Fibroblast of the aortic adventitia (primary cell): Measurements from ENCODE around the gene HVCN1. TPM values are rescaled to one million over a fixed set of nuclear protein-coding genes. Genes with fewer than 3 reads are reported as not detected.

Source experiments
- DNase-seq: peaks from one replicate; pipeline ENCODE4 v3.0.0-alpha.2; 2010; ENCODE audit warnings: low read depth
- H3K4me3 ChIP-seq: 2 replicates; pipeline ENCODE4 v1.5.1; 2011; ENCODE audit warnings: low read depth, mild to moderate bottlenecking, control low read depth, low read length, moderate library complexity
- total RNA-seq: library from RNA; depleted of rRNA; stranded (reverse); fragments of >200 nt; gene quantifications from 2 replicates; pipeline ENCODE4 v1.2.3, GENCODE V29; 2012; ENCODE audit warnings: low replicate concordance
- TF ChIP-seq, protein P1 (sequence below): IDR thresholded peaks from 2 replicates; pipeline ENCODE4 v1.5.1; 2011; ENCODE audit warnings: mild to moderate bottlenecking, low read length, control low read depth, inconsistent platforms; ENCODE audit not compliant: insufficient read depth

Gene HVCN1
- total RNA-seq, 1 donor, result 2.6 TPM

DNA sequence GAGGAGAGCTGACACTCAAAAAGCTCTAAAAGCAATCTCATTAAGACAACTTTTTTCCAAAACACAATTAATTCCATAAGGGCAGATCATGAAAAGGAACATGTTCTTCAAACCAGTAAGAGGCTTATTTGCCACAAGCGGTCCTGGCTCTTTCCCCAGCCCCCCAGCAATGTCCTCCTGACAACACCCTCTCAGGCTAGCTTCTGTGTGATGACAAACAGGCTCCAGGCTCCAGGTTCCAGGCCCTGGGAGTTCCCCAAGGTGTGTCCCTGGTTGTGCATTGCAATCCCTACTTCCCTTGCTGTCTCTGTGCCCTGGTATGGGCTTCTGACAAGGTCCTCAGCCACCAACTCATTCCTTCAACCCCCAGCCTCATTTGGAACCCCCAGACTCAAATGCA is 8.9 kb downstream of the HVCN1 start:
- H3K4me3 ChIP-seq, result no peak overlapping the region
- no peak for DNase-seq
- TF ChIP-seq, protein P1, sequence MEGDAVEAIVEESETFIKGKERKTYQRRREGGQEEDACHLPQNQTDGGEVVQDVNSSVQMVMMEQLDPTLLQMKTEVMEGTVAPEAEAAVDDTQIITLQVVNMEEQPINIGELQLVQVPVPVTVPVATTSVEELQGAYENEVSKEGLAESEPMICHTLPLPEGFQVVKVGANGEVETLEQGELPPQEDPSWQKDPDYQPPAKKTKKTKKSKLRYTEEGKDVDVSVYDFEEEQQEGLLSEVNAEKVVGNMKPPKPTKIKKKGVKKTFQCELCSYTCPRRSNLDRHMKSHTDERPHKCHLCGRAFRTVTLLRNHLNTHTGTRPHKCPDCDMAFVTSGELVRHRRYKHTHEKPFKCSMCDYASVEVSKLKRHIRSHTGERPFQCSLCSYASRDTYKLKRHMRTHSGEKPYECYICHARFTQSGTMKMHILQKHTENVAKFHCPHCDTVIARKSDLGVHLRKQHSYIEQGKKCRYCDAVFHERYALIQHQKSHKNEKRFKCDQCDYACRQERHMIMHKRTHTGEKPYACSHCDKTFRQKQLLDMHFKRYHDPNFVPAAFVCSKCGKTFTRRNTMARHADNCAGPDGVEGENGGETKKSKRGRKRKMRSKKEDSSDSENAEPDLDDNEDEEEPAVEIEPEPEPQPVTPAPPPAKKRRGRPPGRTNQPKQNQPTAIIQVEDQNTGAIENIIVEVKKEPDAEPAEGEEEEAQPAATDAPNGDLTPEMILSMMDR, result no peak

DNA sequence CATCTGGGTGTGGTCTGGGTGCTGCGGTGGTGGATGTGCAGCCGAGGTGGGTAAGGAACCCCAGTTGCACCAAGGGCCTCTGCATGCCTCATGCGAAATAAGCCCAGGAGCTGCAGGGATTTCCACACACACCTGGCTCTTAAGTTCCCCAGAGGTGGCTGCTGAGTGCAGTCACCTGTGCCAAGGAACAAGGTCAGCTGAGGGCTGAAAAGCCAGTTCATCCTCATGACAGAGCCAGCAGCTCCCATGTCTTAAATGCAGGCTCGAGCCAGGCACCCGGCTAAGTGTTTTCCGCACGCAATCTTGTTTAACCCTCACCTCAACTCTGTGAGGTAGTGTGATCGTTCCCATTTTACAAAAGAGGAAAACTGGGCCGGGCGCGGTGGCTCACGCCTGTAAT is 9.7 kb downstream of the HVCN1 start:
- TF ChIP-seq, protein P1, result no peak
- no peak for DNase-seq
- no peak overlapping the region for H3K4me3 ChIP-seq

DNA sequence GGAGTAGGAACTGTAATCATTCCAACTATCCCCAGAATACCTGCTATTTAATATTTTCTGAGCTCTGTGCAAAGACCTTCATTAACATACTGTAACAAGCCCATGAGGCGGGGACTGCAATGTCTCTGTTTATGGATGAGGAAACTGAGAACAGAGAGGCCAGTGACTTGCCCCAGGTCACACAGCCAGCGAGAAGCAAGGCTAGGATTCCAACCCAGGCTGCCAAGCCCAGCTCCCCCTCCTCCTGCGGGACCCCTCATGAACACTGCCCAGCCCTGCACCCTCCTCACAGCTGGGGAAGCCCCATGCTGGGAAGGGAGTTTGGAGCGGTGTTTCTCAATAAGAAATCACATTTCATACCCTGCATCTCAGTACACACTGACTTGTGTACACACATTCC is 10.9 kb downstream of the HVCN1 start:
- H3K4me3 ChIP-seq, result no peak overlapping the region
- DNase-seq, result no peak
- TF ChIP-seq, protein P1, result no peak

DNA sequence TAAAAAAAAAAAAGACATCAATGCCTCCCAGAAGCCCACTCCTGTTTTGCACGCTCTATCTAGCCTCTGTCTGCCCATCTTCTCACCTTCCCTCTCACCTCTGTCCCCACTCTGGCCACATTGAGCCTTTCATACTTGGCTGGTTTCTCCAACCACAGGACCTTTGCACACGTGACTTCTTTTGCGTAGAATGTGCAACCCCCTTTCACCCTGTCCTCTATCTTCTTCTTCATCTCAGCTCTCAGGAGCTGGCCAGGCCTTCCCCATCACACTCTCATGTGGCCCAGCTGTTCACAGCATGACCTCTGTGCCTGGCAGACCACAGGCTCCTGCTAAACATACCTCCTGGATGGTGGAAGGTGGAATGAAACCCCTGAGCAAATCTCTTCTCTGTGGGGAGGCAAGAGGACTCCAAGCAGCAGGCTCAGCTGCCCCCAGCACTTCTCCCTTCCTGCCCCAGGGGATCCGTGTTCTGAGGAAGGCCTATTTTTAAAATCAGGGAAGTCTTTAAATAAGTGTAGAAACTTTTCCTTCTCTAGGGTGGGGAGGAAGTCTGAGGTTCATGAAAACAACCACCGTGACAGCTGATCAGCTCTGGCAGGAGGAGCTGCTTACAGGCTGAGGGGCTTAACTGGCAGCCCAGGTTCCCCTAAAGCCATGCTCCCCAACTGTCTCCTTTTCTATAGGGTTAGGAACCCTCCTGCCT is 11.6 kb downstream of the HVCN1 start:
- DNase-seq, result no peak
- no peak overlapping the region for H3K4me3 ChIP-seq
- TF ChIP-seq, protein P1, result no peak

DNA sequence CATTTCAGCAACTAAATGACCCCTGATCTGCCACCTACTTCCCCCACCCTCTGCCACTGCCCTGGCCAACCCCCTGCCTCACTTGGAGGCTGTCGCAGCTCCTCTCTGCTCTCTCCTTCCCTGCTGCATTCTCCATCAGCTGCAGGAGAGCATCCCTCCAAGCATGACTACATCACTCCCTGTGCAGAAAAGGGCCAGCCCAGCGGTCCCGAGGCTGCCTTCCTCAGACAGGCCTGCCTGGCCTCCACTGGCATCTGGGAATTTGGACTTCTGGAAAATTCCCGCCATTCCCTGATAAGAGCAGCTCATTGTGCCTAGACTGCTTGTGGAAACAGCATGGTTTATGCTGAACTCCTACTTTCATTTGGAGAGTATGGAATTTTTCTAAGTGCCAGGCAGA is 12.7 kb downstream of the HVCN1 start:
- TF ChIP-seq, protein P1, result no peak
- H3K4me3 ChIP-seq, result no peak overlapping the region
- DNase-seq, result no peak

DNA sequence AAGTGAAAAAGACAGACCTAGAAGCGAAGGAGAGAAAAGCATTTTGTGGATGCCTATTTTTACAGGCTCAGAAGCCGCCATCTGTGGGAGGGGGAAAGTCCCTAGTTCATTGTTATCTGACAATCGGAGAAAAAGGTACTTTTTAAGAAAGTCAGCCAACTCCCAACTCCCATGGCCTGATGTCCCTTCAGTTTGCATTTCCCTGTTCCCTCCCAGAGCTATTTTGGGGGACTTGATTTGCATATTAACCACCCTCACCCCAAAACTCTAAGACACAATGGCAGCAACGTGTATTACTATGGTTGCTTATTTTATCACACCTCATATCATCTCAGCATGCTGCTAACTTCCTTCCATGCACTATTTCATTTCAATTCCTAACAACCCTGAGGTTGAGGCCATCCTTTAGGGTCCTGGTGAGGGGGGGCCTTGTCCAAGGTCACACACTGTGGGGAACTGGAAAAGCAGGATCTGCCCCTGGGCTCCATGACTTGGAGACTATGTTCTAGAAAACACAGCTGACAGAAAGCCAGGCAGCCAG is 18.7 kb downstream of the HVCN1 start:
- H3K4me3 ChIP-seq, result no peak overlapping the region
- no peak for DNase-seq
- TF ChIP-seq, protein P1, result no peak

DNA sequence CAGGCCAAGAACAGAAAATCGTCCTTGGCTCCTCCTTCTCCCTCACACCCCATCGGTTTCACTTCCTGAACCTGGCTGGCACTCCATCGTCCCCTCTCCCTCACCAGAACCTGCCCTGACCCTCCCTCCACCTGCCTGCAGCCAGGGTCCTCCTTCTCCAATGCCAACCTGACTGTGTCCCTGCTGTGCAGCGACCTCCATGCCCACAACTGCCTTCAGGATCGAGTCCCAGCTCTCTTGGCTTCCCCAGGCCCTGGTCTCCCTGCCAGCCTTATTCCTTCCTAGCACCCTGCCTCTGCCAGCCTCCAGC is 19.8 kb downstream of the HVCN1 start:
- H3K4me3 ChIP-seq, result no peak overlapping the region

More for the DNA sequence above, 19.8 kb downstream of the HVCN1 start:
- TF ChIP-seq, protein P1, result no peak
- DNase-seq, result no peak
